DND-41 (cell line): ENCODE data around the gene FERMT2.

ENCODE experiments used
- CTCF ChIP-seq: IDR thresholded peaks from 2 replicates; pipeline ENCODE4 v1.5.1; 2012; ENCODE audit warnings: borderline replicate concordance, low read length, moderate library complexity, mild to moderate bottlenecking; ENCODE audit not compliant: poor library complexity, severe bottlenecking; ENCODE audit errors: extremely low read depth
- EZH2 ChIP-seq: IDR thresholded peaks from 3 replicates; pipeline ENCODE4 v1.6.1; 2012; ENCODE audit warnings: borderline replicate concordance, low read depth, mild to moderate bottlenecking, moderate library complexity, low read length, inconsistent platforms; ENCODE audit not compliant: severe bottlenecking

DNA sequence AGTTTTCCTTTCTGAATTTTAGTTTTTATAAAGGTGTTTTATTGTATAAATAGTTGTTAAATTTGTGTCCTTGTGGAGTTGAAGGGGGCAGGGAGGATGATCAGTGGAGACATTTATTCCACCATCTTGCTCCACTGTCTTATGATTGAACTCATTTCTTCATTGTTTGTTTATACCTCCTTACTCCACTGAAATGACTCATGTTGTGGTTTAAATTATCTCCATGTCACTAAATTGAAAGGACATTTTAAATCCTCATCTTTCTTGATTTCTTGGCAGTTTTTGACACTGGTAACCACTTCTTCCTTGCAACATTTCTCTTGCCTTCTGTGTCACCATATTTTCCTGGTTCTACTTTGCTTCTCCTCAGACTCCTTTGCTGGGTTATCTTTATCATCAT is 23.6 kb upstream of the FERMT2 start:
- TF ChIP-seq EZH2 = no peak
- no peak for TF ChIP-seq CTCF
